Gastroesophageal sphincter (tissue), 3 donors: ENCODE data around the gene SPRYD7.
"Not testable (repeated sequence)": the region's sequence is repeated elsewhere in the genome, so short reads cannot be mapped to it uniquely, and the experiment has no call there.

Experiments
- CTCF ChIP-seq, 4 experiments: fragments of 200-600 bp in 2 of 4; fragments of 450-650 bp in 2 of 4; sonication (generic) in 1 of 4; IDR thresholded peaks; one replicate each; pipeline ENCODE4 v1.5.1; 2017 to 2019; ENCODE audit warnings: antibody characterized with exemption in 4 of 4, mild to moderate bottlenecking in 2 of 4, moderate library complexity in 2 of 4
- POLR2A ChIP-seq, 2 donors: fragments of 450-650 bp; IDR thresholded peaks; one replicate each; pipeline ENCODE4 v1.6.1; 2017; ENCODE audit warnings: antibody characterized with exemption in 2 of 2, mild to moderate bottlenecking in 2 of 2, moderate library complexity in 1 of 2
- POLR2AphosphoS5 ChIP-seq: sonication (generic); formaldehyde crosslinking; IDR thresholded peaks from one replicate; pipeline ENCODE4 v1.6.1; 2017; ENCODE audit warnings: antibody characterized with exemption

GRCh38 chr13:49920969-49921368 is 15.2 kb downstream of the SPRYD7 start:
- not testable (repeated sequence) for TF ChIP-seq CTCF (IDR thresholded peaks at IDR 0.05); POLR2A (IDR thresholded peaks at IDR 0.05); POLR2AphosphoS5
